Subcutaneous abdominal adipose tissue (tissue), 5 donors: ENCODE results near the gene MSANTD2.

Experiments used
- H3K27ac ChIP-seq: one replicate; pipeline ENCODE4 v1.7.0; 2013; ENCODE audit warnings: low read depth, mild to moderate bottlenecking, inconsistent platforms, low read length, moderate library complexity
- H3K27me3 ChIP-seq, 5 donors: one replicate each; pipeline ENCODE4 v1.7.0; 2013; ENCODE audit warnings: low read length in 5 of 5, inconsistent platforms in 1 of 5; ENCODE audit not compliant: control insufficient read depth in 5 of 5, insufficient read depth in 4 of 5
- H3K36me3 ChIP-seq, 5 donors: one replicate each; pipeline ENCODE4 v1.7.0; 2013; ENCODE audit warnings: low read length in 5 of 5; ENCODE audit not compliant: control insufficient read depth in 5 of 5, insufficient read depth in 5 of 5
- H3K4me1 ChIP-seq, 5 donors: one replicate each; pipeline ENCODE4 v1.7.0; 2013; ENCODE audit warnings: low read length in 5 of 5, mild to moderate bottlenecking in 3 of 5, moderate library complexity in 1 of 5; ENCODE audit not compliant: control insufficient read depth in 5 of 5, insufficient read depth in 5 of 5
- H3K4me3 ChIP-seq, 5 donors: one replicate each; pipeline ENCODE4 v1.7.0; 2013; ENCODE audit warnings: low read length in 5 of 5, low read depth in 1 of 5
- H3K9ac ChIP-seq, 5 donors: one replicate each; pipeline ENCODE4 v1.7.0; 2013; ENCODE audit warnings: low read length in 5 of 5, mild to moderate bottlenecking in 4 of 5, moderate library complexity in 3 of 5
- H3K9me3 ChIP-seq, 5 donors: one replicate each; pipeline ENCODE4 v1.7.0; 2013; ENCODE audit warnings: low read length in 5 of 5; ENCODE audit not compliant: control insufficient read depth in 5 of 5
- donor health status: healthy.
- donor health status: healthy.
- donor health status: healthy.
- donor health status: healthy.
- donor health status: healthy.

MSANTD2 gene

GRCh38 chr11:124839128-124839971 is 39.1 kb upstream of the MSANTD2 start:
- no peak overlapping the region for H3K9ac ChIP-seq
- peaks cover 43 to 59% (median 50%) of the 10 kb centered on the region in 5 donors for H3K27me3 ChIP-seq
- H3K4me1 ChIP-seq: peaks cover 0 to 28% (median 24%) of the 10 kb centered on the region in 5 donors
- H3K9me3 ChIP-seq: no peaks in the 10 kb centered on the region
- peak overlapping the region; percentile 11 to 52 (median 43) for H3K4me3 ChIP-seq
- no peak overlapping the region for H3K27ac ChIP-seq
- H3K36me3 ChIP-seq: no peaks in the 10 kb centered on the region

GRCh38 chr11:124838805-124839127 is 38.6 kb upstream of the MSANTD2 start:
- H3K9ac ChIP-seq: no peak overlapping the region
- peaks cover 0 to 28% (median 24%) of the 10 kb centered on the region in 5 donors for H3K4me1 ChIP-seq
- H3K4me3 ChIP-seq: no peak overlapping the region
- H3K9me3 ChIP-seq: no peaks in the 10 kb centered on the region
- no peak overlapping the region for H3K27ac ChIP-seq
- H3K27me3 ChIP-seq: peaks cover 40 to 53% (median 48%) of the 10 kb centered on the region in 5 donors
- H3K36me3 ChIP-seq: no peaks in the 10 kb centered on the region

DNA sequence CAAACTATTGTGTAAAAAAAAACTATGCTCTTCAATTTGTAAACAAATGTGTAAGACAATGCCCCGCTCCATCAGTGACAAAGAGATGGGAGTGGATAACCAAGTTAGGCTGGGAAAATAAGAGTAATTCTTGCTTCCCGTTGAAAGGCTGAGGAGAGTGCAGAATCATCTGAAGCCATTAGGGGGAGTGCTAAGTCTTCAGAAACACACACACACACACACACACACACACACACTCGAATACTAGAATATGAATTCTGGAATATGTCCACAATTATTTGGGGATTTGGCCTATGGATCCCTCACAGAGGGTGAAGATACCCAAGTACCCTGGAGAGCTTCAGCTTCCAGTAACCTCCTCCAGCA is 37.3 kb upstream of the MSANTD2 start:
- peak overlapping the region in 1 of 5 donors; percentile 19 for H3K9ac ChIP-seq
- H3K27ac ChIP-seq: no peak overlapping the region
- H3K27me3 ChIP-seq: peaks cover 32 to 44% (median 39%) of the 10 kb centered on the region in 5 donors
- H3K4me1 ChIP-seq: peaks cover 0 to 24% (median 19%) of the 10 kb centered on the region in 5 donors
- no peaks in the 10 kb centered on the region for H3K9me3 ChIP-seq
- no peaks in the 10 kb centered on the region for H3K36me3 ChIP-seq
- no peak overlapping the region for H3K4me3 ChIP-seq

DNA sequence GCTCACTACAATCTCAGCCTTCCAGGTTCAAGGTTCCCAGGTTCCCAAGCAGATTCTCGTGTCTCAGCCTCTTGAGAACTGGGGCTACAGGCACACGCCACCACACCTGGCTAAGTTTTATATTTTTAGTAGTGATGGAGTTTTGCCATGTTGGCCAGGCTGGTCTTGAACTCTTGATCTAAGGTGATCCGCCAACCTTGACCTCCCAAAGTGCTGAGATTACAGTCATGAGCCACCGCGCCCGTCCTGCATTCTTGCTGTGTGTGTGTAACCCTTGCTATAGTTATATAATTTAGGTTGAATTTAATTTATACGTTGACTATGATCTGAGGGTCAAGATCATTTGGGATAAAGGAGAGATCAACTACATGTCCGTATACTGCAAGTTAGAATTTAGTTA is 35.7 kb upstream of the MSANTD2 start:
- no peak overlapping the region for H3K27ac ChIP-seq
- no peaks in the 10 kb centered on the region for H3K36me3 ChIP-seq
- H3K4me3 ChIP-seq: peak overlapping the region in 1 of 5 donors; percentile 40
- peaks cover 0 to 24% (median 19%) of the 10 kb centered on the region in 5 donors for H3K4me1 ChIP-seq
- H3K9me3 ChIP-seq: no peaks in the 10 kb centered on the region
- peaks cover 21 to 34% (median 27%) of the 10 kb centered on the region in 5 donors for H3K27me3 ChIP-seq
- no peak overlapping the region for H3K9ac ChIP-seq

DNA sequence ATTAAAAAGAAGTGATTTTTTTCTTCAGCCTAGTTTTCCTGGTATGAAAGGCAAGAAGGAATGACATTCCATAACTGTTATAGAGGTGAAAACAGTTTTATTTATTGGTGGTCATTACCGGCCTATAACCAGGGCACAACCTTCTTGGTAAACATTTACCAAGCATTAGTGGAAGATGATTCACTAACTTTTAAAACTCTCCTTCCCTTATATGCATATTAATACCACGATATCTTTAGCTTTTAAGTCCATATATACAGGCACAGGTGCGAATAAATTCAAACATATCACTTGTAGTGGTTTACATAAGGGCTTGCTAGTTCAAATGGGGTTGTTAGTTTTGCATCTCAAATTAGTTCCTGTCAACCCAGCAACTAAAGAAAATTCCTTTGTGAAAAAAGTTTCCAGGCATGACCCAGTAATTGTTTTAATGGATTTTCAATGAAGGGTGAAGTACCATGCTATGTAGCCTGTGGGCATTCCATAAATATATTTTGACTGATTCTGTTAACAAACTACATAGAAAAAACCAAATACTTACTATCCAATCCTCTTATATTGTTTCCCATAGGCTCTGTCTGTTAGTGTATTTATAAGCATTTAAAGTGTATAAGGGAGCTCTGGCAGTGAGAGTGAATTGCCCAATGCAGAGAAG is 34.4 kb upstream of the MSANTD2 start:
- peaks cover 0 to 20% (median 14%) of the 10 kb centered on the region in 5 donors for H3K4me1 ChIP-seq
- no peak overlapping the region for H3K27ac ChIP-seq
- peaks cover 12 to 26% (median 17%) of the 10 kb centered on the region in 5 donors for H3K27me3 ChIP-seq

GRCh38 chr11:124832571-124832970 is 32.4 kb upstream of the MSANTD2 start:
- peaks cover 0 to 12% (median 7%) of the 10 kb centered on the region in 5 donors for H3K4me1 ChIP-seq
- no peak overlapping the region for H3K4me3 ChIP-seq
- H3K27me3 ChIP-seq: peaks cover 0 to 9% (median 0%) of the 10 kb centered on the region in 5 donors
- H3K36me3 ChIP-seq: no peaks in the 10 kb centered on the region
- no peak overlapping the region for H3K9ac ChIP-seq
- H3K9me3 ChIP-seq: no peaks in the 10 kb centered on the region
- no peak overlapping the region for H3K27ac ChIP-seq

More for the DNA sequence above, 34.4 kb upstream of the MSANTD2 start:
- no peak overlapping the region for H3K9ac ChIP-seq
- no peak overlapping the region for H3K4me3 ChIP-seq
- H3K36me3 ChIP-seq: no peaks in the 10 kb centered on the region
- H3K9me3 ChIP-seq: no peaks in the 10 kb centered on the region

DNA sequence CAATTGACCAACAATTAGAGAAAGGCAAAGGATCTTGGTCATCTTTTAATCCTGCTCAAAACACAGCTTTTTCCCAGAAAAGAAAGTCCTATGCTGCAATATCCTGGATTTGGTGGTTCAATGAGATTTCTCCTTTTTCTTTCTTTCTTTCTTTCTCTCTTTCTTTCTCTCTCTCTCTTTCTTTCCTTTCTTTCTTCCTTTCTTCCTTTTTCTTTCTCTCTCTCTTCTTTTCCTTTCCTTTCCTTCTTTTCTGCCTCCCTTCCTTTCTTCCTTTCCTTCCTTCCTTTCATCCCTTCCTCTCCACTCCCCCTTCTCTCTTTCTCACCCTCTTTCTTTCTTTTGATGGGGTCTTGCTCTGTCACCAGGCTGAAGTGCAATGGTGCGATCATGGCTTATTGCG is 31.7 kb upstream of the MSANTD2 start:
- Histone ChIP-seq H3K27ac (no peak overlapping the region), H3K4me1 (peaks cover 0 to 8% (median 4%) of the 10 kb centered on the region in 5 donors), H3K4me3 (no peak overlapping the region), H3K9me3 (no peaks in the 10 kb centered on the region), H3K36me3 (no peaks in the 10 kb centered on the region), H3K27me3 (peaks cover 0 to 9% (median 0%) of the 10 kb centered on the region in 5 donors), H3K9ac (no peak overlapping the region)

- H3K4me1 ChIP-seq: no peaks in the 10 kb centered on the region
- H3K4me3 ChIP-seq: no peak overlapping the region
- peaks cover 0 to 9% (median 0%) of the 10 kb centered on the region in 5 donors for H3K27me3 ChIP-seq
- H3K9me3 ChIP-seq: no peaks in the 10 kb centered on the region
- H3K27ac ChIP-seq: no peak overlapping the region
- H3K36me3 ChIP-seq: no peaks in the 10 kb centered on the region
- H3K9ac ChIP-seq: no peak overlapping the region
Measured at GRCh38 chr11:124830749-124831148, 30.5 kb upstream of the MSANTD2 start.

- H3K27me3 ChIP-seq: peaks cover 0 to 9% (median 0%) of the 10 kb centered on the region in 5 donors
- H3K36me3 ChIP-seq: no peaks in the 10 kb centered on the region
- H3K9ac ChIP-seq: no peak overlapping the region
- no peak overlapping the region for H3K27ac ChIP-seq
- no peak overlapping the region for H3K4me3 ChIP-seq
- no peaks in the 10 kb centered on the region for H3K9me3 ChIP-seq
- H3K4me1 ChIP-seq: no peaks in the 10 kb centered on the region
Measured at GRCh38 chr11:124829986-124830385, 29.8 kb upstream of the MSANTD2 start.

DNA sequence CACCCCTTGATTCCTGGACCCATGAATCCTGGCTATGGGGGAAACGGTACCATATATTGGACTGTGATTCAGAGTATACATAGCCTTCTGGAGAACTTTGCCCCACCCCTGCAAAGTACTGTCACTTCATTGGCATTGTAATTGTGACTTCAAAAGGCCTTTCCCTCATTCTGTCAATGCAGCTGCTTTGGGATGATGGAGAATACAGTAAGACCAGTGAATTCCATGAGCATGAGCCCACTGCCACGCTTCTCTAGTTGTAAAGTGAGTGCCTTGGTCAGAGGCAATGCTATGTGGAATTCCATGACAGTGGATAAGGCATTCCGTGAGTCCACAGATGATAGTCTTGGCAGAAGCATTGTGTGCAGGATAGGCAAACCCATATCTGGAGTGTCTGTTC is 25.7 kb upstream of the MSANTD2 start:
- Histone ChIP-seq H3K4me1 (no peaks in the 10 kb centered on the region), H3K9ac (no peak overlapping the region), H3K36me3 (no peaks in the 10 kb centered on the region), H3K27ac (no peak overlapping the region), H3K27me3 (no peaks in the 10 kb centered on the region), H3K9me3 (no peaks in the 10 kb centered on the region), H3K4me3 (no peak overlapping the region)
